ENCODE measurements around the gene OBP2B. TPM values are rescaled to one million over a fixed set of nuclear protein-coding genes. Genes with fewer than 3 reads are reported as not detected.

The OBP2B gene
- total and polyA plus RNA-seq, 9 of the 15 experiments (the other 6 are each of a cell fraction or from before 2014, with no cell fraction given): not detected

DNA sequence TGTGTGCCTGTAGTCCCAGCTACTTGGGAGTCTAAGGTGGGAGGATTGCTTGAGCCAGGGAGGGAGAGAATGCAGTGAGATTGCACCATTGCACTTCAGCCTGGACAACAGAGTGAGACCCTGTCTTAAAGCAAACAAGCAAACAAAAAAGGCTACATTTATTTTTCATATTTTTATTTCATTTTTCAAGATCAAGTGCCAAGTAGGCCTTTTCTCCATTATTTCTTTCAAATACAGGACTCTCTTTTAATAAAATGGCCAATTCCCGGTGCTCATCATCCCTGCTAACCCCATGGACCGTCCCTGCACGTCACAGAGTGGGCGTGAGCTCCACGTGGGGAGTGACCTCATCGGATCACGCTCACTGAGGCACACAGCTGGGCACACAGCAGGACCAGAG, 36.0 kb downstream of the OBP2B start (continued):
- TF ChIP-seq, protein P1, sequence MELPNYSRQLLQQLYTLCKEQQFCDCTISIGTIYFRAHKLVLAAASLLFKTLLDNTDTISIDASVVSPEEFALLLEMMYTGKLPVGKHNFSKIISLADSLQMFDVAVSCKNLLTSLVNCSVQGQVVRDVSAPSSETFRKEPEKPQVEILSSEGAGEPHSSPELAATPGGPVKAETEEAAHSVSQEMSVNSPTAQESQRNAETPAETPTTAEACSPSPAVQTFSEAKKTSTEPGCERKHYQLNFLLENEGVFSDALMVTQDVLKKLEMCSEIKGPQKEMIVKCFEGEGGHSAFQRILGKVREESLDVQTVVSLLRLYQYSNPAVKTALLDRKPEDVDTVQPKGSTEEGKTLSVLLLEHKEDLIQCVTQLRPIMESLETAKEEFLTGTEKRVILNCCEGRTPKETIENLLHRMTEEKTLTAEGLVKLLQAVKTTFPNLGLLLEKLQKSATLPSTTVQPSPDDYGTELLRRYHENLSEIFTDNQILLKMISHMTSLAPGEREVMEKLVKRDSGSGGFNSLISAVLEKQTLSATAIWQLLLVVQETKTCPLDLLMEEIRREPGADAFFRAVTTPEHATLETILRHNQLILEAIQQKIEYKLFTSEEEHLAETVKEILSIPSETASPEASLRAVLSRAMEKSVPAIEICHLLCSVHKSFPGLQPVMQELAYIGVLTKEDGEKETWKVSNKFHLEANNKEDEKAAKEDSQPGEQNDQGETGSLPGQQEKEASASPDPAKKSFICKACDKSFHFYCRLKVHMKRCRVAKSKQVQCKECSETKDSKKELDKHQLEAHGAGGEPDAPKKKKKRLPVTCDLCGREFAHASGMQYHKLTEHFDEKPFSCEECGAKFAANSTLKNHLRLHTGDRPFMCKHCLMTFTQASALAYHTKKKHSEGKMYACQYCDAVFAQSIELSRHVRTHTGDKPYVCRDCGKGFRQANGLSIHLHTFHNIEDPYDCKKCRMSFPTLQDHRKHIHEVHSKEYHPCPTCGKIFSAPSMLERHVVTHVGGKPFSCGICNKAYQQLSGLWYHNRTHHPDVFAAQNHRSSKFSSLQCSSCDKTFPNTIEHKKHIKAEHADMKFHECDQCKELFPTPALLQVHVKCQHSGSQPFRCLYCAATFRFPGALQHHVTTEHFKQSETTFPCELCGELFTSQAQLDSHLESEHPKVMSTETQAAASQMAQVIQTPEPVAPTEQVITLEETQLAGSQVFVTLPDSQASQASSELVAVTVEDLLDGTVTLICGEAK (IDR thresholded peaks at IDR 0.05): no peak
- TF ChIP-seq, protein P1 (CRISPR knock-in tag; IDR thresholded peaks at IDR 0.05): no peak
- TF ChIP-seq ELF2 (CRISPR knock-in tag; IDR thresholded peaks at IDR 0.05) (no peak), ATF7 (IDR thresholded peaks at IDR 0.05) (peak; percentile 41; the same call in 1 of the 2 replicates), MYBL2 (IDR thresholded peaks at IDR 0.05; ENCODE audit: low read depth) (no peak), MYBL2 (CRISPR knock-in tag; IDR thresholded peaks at IDR 0.05; ENCODE audit: borderline replicate concordance) (no peak)

Measured in K562 (cell line).